Superior temporal gyrus (tissue), 1 donor: ENCODE measurements around the gene PLD4.
"Not testable (repeated sequence)": the region's sequence is repeated elsewhere in the genome, so short reads cannot be mapped to it uniquely, and the experiment has no call there.

Source experiments
- DNase-seq: peaks from one replicate; pipeline ENCODE4 v3.0.0-alpha.2; 2016; ENCODE audit errors: extremely low spot score

PLD4 gene

GRCh38 chr14:104898870-104899510 lies 25.7 kb upstream of the PLD4 start:
- no peak for DNase-seq

DNA sequence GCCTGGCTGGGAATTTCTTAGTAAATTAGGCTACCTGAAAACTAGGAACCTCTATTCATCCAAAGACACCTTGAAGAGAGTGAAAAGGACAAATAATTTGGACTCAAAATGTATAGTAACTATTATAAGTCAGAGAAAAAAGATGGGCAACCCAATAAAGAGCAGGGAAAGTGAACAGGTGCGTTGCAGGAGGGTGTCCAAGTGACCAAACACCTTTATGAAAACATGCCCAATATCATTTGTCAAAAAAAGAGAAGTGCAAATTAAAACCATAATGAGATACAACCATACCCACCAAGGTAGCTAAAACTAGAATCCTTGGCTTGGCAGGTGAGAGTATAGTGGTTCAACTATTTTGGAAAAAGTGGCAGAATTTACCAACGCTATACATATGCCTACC lies 24.9 kb upstream of the PLD4 start:
- DNase-seq: no peak

- DNase-seq: no peak
Observed at GRCh38 chr14:104900639-104901512, 23.8 kb upstream of the PLD4 start.

GRCh38 chr14:104903990-104904389 lies 20.7 kb upstream of the PLD4 start:
- no peak for DNase-seq

DNA sequence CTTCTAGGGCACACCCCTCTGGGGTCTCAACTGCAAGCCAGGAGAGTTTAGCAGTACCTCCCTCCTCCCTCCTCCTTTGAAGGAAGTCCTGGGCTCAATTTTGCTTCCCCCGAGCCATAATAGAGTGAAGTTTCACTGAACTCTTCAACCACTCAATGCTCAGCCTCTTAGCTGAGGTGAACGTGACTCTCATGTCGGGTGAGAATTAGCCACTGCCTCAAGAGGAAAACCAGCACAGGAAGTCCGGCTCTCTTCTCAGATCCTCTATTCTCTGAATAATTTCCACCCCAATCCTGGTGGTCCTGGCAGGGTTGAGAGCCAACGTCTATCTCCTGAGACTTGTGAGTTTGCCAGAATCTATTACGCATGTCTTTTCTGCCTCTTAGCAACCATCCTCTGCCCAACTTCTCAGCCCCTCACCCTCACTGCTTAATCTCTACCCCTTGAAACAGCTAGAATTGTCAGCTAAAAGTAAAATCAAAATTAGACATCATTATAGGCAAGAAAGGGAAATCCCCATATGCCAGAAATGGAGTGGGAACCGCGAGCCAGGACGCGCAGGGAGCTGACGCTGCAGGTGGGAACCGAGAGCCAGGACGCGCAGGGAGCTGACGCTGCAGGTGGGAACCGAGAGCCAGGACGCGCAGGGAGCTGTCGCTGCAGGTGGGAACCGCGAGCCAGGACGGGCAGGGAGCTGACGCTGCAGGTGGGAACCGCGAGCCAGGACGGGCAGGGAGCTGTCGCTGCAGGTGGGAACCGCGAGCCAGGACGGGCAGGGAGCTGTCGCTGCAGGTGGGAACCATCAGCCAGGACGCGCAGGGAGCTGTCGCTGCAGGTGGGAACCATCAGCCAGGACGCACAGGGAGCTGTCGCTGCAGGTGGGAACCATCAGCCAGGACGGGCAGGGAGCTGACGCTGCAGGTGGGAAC lies 19.8 kb upstream of the PLD4 start:
- DNase-seq: not testable (repeated sequence)

- not testable (repeated sequence) for DNase-seq
Observed at GRCh38 chr14:104905579-104905933, 19.1 kb upstream of the PLD4 start.

DNA sequence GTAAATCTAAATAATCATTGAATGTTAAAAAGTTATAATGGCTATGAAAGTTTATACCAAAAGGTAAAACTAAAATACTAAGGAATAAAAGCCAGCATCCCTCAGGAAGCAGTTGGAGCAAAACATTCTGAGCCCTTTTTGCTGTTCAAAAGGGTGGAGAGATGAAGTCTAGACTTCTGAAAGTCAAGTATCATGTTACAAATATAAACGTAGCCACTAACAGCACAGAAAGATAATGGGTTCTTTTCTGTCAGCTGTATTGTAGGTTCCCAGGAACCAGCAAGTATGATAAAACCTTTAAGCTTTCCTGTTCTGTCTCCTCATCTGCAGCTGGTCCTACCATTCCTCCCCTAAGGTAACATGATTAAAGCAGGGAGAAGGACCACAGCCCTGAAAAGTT lies 16.4 kb upstream of the PLD4 start:
- no peak for DNase-seq

GRCh38 chr14:104912053-104912452 lies 12.6 kb upstream of the PLD4 start:
- no peak for DNase-seq

DNA sequence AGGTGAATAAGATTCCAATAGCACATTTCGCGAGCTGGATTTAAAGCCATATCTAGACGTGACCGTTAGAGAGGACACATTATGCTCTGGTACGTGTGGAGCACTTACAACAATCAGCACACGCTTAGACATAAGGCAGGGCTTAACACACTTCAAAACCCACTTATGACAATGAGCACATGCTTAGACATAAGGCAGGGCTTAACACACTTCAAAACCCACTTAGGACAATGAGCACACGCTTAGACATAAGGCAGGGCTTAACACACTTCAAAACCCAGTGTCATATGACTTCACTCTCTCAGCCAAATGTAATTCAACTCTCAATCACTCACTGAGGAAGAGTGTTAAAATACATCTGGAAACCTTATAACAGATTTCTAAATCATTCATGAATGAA lies 11.2 kb upstream of the PLD4 start:
- DNase-seq: no peak

GRCh38 chr14:104917116-104917515 lies 7.6 kb upstream of the PLD4 start:
- DNase-seq: no peak

GRCh38 chr14:104917993-104918392 lies 6.7 kb upstream of the PLD4 start:
- no peak for DNase-seq

DNA sequence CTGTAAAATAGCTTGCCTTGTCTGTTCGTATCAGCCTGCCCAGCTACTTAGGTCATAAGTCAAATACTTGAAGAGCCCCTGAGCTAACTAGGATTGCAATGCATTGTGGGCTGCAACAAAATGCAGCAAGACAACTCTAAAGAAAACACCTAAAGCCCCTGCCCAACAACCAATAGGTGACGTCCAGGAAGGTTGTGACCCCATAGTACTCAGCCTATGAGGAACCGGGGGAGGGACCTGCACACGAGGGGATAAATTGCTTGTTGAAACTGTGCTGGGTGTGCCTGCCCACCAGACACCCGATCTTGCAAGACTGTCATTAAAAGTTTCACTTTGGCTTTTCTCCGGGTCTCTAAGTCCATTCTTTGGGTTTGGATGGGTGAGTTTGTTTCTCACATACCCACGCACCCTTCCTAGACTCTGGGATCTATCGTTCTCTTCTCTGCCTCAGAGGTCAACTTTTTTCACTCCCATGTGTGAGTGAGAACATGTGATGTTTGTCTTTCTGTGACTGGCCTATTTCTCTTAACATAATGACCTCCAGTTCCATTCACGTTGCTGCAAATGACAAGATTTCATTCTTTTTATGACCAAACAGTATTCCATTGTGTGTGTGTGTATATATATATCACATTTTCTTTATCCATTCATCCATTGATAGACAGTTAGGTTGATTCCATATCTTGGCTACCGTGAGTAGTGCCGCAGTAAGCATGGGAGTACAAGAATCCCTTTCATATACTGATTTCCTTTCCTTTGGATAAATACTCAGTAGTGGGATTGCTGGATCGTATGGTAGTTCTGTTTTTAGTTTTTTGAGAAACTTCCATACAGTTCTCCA lies 5.3 kb upstream of the PLD4 start:
- DNase-seq: not testable (repeated sequence)

GRCh38 chr14:104919993-104920315 lies 4.7 kb upstream of the PLD4 start:
- DNase-seq: no peak

DNA sequence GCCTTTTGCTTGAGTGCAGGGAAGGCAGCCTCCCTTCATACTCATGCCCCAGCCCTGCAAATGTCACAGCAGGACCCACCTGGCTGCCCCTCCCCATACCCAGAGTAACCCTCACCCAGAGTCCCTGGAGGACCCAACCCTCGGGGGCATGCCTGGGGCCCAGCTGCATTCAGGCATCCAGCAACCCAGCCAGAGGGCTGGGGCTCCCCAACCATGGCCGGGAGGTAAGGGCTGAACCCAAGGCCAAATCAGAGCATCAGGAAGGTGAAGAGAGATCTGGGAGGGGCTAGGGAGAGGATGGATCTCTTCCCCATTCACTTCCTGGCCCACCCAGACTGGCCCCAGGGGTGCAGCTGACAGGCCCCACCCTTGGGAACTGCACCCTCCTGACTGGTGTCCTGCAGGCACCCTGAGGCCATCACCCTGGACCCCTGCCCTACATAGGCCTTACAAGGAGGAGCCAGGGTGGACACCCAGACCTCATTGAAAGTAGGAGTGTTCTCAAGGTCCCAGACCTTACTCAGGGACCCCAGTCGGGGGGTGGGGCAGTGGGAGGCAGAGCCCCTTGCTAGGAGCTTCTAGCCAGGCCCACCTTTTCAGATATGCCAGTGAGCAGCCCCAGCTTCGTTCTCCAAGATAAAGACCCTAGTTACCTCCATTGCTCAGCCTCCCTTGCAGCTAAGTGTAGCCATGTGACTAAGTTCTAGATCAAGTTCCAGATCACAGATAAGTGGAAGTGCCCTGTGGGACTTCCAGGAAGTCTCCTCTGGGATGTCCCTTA lies 849 bp upstream of the PLD4 start:
- DNase-seq: no peak

DNA sequence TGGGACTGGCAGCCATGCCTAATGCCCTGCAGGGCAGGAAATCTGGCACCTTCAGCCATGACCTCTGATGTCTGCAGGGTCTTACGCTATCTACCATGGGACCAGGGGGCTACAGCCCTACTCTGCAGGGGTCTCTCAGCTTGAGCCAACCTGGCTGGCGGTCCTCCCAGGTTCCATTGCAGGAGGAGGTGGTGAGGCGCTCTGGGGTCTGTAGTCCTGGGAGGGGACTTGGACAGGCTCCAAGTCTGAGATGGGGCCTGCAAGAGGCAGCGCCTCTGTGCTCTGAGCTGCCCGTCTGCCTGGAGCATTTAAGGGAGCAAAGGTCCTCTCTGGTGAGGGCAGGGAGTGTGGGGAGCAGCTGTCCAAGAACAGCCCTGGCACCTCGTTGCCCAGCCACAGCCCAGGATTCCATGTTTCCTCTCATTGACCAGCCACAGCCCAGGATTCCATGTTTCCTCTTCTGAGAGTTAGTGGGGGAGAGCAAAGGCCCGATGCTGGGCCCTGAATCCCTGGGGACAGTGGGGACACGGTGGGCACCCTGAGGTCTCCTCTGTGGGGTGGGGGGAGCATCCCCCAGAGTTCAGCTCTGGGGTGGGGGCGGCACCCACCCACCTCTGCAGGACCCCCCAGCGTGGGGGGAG lies 655 bp downstream of the PLD4 start:
- DNase-seq: no peak

- DNase-seq: no peak
Observed at GRCh38 chr14:104925855-104926609, 1.4 kb downstream of the PLD4 start.

DNA sequence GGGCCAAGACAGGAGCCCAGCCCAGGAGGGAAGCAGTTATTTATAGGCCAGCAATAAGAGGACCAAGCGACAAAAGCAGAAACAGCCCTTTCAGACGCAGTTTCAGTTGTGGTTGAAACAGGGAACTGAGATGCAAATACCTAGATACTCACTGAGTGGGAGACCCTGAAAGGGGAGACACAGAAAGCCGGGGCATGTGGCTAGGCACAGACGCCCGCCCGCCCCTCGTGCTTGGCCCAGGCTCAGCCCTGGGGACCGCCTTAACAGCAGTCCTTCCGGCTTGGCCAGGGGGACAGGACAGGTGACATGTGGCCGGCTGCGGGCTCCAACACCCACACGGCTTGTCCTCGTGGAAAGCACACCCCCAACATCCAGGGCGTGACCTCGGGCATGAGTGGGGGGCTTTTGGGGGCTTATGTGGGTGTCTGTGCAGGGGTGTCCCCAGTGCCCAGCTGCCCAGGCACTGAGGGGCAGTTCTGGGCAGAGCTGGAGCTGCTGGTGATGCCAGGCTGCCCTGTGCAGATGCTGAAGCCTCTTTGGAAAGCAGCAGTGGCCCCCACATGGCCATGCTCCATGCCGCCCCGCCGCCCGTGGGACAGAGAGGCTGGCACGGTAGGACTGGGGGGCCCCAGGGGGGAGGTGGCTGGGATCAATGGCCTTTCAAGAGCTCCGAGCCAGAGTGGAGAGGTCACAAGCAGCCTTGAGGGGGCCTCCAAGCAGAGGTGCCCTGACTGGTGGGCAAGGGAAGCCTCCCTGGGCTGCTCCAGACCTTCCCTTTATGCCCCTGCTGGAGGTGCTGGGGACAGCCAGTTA lies 2.1 kb downstream of the PLD4 start:
- no peak for DNase-seq

DNA sequence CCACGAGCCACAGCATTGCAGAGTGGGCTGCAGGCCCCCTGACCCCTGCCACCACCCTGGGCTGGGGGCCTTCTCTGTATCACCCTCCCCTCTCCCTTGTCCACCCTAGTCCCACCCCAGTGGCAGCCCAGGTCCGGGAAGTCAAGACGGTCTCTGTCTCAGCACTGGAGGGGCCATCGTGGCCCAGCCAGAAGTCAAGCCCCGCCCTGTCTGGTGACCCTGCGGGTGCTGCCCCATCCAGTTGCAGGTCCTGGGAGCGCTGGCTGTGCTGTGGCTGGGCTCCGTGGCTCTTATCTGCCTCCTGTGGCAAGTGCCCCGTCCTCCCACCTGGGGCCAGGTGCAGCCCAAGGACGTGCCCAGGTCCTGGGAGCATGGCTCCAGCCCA lies 2.7 kb downstream of the PLD4 start:
- DNase-seq: no peak

DNA sequence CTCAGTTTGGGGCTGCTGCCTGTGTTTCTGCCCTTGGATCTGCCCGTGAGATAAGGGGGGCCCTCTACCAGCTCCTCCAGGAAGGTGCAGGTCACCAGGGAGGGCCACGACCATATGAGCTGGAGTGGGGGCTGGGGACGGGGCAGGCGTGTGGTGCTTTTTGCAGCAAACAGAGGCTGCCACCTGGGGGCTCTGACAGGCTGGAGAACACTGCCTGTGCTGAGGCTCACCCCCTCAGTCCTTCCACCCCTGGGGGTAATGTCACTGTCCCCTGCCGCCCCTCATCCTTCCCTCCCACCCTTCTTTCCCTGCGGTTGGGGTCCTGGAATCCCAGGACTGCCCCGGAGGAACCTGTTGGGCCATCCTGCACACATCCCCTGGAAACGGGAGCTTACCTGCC lies 3.2 kb downstream of the PLD4 start:
- DNase-seq: no peak
